IgD-negative memory B cell (primary cell): ENCODE data around the gene YTHDF1. TPM values are rescaled to one million over a fixed set of nuclear protein-coding genes. Genes with fewer than 3 reads are reported as not detected.
"Not testable (repeated sequence)": the region's sequence is repeated elsewhere in the genome, so short reads cannot be mapped to it uniquely, and the experiment has no call there.

Experiments
- H3K27ac Mint-ChIP-seq, 3 donors: one replicate each; pipeline ENCODE4 v1.8.0; 2020 to 2022; ENCODE audit warnings: mild to moderate bottlenecking in 3 of 3, mixed read lengths in 3 of 3, moderate library complexity in 1 of 3
- H3K27me3 Mint-ChIP-seq: one replicate; pipeline ENCODE4 v1.8.0; 2021; ENCODE audit warnings: mixed read lengths
- H3K36me3 Mint-ChIP-seq: one replicate; pipeline ENCODE4 v1.8.0; 2020; ENCODE audit warnings: mild to moderate bottlenecking, mixed read lengths
- H3K4me1 Mint-ChIP-seq, 3 donors: one replicate each; pipeline ENCODE4 v1.8.0; 2020 to 2022; ENCODE audit warnings: mixed read lengths in 3 of 3, mild to moderate bottlenecking in 1 of 3
- H3K4me3 Mint-ChIP-seq, 4 donors: one replicate each; pipeline ENCODE4 v1.8.0; 2020 to 2022; ENCODE audit warnings: mild to moderate bottlenecking in 4 of 4, mixed read lengths in 4 of 4, moderate library complexity in 3 of 4
- H3K9me3 Mint-ChIP-seq, 3 donors: one replicate each; pipeline ENCODE4 v1.8.0; 2020 to 2021; ENCODE audit warnings: mixed read lengths in 3 of 3, mild to moderate bottlenecking in 1 of 3
- polyA plus RNA-seq: library from polyadenylated mRNA; unstranded; fragments of 300-500 nt; fragmentation: Illumina TruSeq; gene quantifications from one replicate; pipeline ENCODE4 v1.2.3, GENCODE V29; 2021

YTHDF1 gene
- polyA plus RNA-seq, 1 donor from 2014 or later: 17.4 TPM

DNA sequence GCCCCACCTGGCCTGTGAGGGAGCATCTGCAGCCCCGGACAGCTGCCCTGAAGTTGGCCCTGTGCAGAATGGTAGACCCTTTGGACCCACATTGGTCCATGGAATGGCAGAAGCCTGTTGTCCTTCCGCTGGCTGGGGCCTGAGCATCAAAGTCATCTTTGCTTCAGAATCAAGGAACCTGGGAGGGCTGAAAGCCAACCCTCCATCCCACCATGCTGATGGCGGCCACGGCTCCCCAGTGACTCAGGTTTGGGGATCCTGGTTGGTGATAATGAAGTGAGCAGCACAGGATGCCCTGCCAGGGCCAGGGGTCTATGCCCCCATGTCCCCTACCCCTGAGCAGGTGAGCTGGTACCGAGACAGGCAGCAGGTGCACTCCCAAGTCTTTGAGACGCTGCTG is 52.8 kb downstream of the YTHDF1 start:
- H3K4me1 Mint-ChIP-seq: no peaks in the 10 kb centered on the region
- H3K9me3 Mint-ChIP-seq: no peaks in the 10 kb centered on the region
- no peak overlapping the region for H3K4me3 Mint-ChIP-seq
- peaks cover 2% of the 10 kb centered on the region for H3K36me3 Mint-ChIP-seq
- peaks cover 16% of the 10 kb centered on the region for H3K27me3 Mint-ChIP-seq
- no peak overlapping the region for H3K27ac Mint-ChIP-seq

DNA sequence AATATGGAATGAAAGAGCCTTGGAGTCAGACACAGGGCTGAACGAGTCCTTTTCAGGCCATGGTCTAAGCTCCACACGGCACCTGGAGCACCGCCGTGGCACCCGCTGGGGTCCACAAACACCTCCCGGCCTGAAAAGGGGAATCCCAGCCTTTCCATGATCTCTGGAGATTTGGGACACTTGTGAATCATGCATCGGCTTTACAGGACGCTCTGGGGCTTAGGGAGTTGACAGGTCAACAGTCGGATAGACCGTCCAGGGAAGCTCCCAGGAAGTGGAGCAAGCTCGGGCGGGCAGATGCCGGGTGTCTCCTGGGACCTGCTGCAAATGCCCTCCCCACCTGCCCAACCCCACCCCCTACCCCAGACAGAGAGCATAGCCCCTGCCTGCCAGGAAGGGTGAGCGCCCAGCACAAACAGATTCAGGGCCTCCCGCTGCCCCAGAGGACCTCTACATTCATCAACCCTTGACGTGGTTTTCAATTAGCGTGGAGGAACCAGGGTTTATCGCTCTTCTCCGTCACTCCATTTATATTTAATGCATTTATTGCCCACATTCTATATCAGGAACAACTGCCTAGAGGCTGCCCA is 53.6 kb downstream of the YTHDF1 start:
- Mint-ChIP-seq H3K9me3 (no peaks in the 10 kb centered on the region), H3K27me3 (peaks cover 16% of the 10 kb centered on the region), H3K36me3 (peaks cover 2% of the 10 kb centered on the region), H3K27ac (no peak overlapping the region), H3K4me3 (no peak overlapping the region), H3K4me1 (no peaks in the 10 kb centered on the region)

DNA sequence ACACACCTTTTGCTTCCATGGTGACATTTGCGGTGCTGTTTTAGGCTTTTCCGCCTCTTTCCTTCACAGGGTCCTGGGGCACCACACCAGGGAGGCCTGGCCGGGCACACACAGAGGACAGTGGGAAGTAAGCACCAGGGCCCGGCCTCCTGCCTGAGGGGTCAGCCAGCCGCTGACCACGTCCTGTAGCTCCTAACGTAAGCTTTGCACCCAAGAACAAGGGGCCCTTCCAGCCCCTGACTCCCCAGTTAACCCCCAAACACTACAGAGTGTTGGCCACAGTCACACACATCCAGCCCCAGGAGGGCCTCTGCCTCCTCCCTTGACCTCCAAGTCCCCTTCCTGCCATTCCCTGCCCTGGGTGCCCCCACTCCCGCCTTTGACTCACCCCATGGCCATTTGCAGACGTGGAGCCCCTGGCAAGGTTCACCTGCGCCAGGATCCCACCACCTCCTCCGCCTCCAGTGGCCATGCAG is 54.7 kb downstream of the YTHDF1 start:
- H3K4me1 Mint-ChIP-seq: no peaks in the 10 kb centered on the region
- H3K27me3 Mint-ChIP-seq: peaks cover 15% of the 10 kb centered on the region
- no peaks in the 10 kb centered on the region for H3K9me3 Mint-ChIP-seq
- no peak overlapping the region for H3K27ac Mint-ChIP-seq
- no peaks in the 10 kb centered on the region for H3K36me3 Mint-ChIP-seq
- no peak overlapping the region for H3K4me3 Mint-ChIP-seq

DNA sequence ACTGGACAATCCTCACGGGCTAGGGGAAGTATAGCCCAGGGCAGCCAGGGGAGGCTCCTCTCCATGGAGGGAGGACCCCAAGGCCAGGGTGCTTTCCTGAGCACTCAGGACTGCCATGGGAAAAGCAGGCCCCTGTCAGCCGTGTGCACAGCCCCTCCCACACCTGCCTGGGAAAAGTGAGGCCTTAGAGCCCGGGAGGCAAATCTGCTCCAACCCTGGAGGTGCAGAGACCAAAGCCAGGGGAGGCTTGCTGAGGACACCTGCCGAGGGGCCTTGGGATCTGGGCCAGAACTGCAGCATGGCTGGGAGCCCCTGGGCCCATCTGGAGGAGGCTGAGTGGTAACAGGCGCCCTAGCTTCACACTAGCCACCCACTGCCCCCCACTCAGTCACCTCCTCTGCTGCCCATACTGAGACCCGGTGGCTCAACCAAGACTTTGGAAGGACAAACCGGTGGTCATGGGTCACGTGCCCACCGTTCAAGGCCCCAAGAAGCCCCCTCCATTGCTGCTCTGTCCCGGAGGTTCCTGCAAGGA is 55.2 kb downstream of the YTHDF1 start:
- Mint-ChIP-seq H3K9me3 (no peaks in the 10 kb centered on the region), H3K27ac (no peak overlapping the region), H3K36me3 (no peaks in the 10 kb centered on the region), H3K4me1 (no peaks in the 10 kb centered on the region), H3K27me3 (peaks cover 17% of the 10 kb centered on the region), H3K4me3 (no peak overlapping the region)

DNA sequence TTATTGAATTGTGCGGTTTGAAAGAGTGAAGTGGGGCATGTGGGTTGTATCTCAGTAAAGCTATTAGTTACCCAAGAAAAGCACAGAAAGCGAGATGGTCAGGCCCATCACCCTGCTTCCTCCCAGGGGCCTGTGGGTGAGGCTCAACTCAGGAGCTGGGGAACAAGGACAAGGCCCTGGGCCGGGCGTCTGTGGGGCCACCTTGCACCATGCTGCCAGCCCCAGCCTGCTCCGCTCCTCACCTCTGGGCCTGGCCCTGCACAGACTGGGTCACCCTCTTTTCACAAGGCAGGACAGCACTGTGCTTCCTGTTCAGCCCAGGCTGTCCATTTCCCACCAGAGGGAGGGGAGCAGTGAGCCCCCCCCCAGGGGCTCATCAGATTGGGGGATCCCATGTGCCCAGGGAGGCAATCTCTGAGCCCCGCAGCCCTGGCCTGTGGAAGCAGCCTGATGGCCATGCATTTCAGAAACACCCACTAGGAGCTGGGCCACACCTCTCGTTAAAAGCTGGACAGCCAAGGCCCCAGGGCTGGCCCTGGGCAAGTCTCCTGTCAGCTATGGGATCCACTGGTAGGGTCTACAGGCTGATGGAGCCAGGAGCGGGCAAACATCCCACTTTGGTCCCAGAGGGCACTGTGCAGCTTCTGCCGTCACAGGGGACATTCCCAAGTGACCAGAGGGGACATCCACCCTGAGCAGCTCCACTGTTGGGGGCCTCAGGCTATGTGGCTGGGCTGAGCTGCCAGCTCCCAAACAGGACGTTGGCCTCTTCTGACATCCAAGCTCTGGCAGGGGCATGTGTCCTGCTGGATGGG is 55.9 kb downstream of the YTHDF1 start:
- Mint-ChIP-seq H3K9me3 (no peaks in the 10 kb centered on the region), H3K4me3 (no peak overlapping the region), H3K4me1 (no peaks in the 10 kb centered on the region), H3K36me3 (no peaks in the 10 kb centered on the region), H3K27ac (no peak overlapping the region), H3K27me3 (peaks cover 17% of the 10 kb centered on the region)

DNA sequence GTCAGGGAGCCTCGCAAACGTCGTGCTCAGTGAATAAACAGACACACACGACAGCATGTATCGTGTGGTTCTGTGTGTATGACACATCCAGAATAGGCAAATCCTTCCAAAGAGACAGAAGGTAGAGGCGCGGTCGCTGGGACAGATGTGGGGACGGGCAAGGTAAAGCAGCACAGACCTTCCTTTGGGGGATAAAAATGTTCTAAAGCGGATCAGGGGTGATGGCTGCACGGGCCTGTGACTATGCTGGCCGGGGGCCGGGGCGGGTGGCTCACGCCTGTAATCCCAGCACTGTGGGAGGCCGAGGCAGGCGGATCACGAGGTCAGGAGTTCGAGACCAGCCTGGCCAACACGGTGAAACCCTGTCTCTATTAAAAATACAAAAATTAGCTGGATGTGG is 56.7 kb downstream of the YTHDF1 start:
- H3K27me3 Mint-ChIP-seq: peaks cover 13% of the 10 kb centered on the region
- H3K4me3 Mint-ChIP-seq, H3K27ac Mint-ChIP-seq, H3K4me1 Mint-ChIP-seq, H3K9me3 Mint-ChIP-seq, H3K36me3 Mint-ChIP-seq: not testable (repeated sequence)

DNA sequence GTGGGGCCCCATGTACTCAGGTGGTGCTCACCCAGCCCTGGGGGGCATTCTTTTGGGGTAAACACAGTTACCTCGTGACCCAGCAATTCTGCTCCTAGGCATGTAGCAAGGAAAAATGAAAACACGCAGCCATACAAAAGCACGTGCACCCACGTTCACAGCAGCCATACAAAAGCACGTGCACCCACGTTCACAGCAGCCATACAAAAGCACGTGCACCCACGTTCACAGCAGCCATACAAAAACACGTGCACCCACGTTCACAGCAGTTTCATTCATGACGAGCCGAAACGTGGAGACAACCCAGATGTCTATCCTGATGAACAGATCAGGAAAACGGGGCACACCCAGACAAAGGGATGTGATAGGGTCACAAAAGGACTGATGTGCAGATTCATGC is 57.1 kb downstream of the YTHDF1 start:
- Mint-ChIP-seq H3K27me3 (peaks cover 16% of the 10 kb centered on the region), H3K36me3 (no peaks in the 10 kb centered on the region), H3K4me3 (no peak overlapping the region), H3K9me3 (no peaks in the 10 kb centered on the region), H3K4me1 (no peaks in the 10 kb centered on the region), H3K27ac (no peak overlapping the region)

DNA sequence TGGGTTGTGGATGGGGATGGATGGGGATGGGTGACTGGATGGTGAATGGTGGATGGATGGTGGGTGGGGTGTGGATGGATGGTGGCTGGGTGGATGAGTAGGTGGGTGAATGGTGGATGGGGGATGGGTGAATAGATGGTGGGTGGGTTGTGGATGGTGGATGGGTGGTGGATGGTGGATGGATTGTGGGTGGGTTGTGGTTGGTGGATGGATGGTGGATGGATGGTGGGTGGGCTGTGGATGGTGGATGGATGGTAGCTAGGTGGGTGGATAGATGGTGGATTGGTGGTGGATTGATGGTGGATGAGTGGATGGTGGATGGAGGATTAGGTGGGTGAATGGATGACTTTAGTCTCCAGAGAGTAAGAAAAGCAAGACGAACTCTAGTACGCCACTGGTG is 57.6 kb downstream of the YTHDF1 start:
- no peaks in the 10 kb centered on the region for H3K9me3 Mint-ChIP-seq
- H3K27ac Mint-ChIP-seq: no peak overlapping the region
- H3K4me3 Mint-ChIP-seq: no peak overlapping the region
- H3K36me3 Mint-ChIP-seq: no peaks in the 10 kb centered on the region
- peaks cover 17% of the 10 kb centered on the region for H3K27me3 Mint-ChIP-seq
- no peaks in the 10 kb centered on the region for H3K4me1 Mint-ChIP-seq

DNA sequence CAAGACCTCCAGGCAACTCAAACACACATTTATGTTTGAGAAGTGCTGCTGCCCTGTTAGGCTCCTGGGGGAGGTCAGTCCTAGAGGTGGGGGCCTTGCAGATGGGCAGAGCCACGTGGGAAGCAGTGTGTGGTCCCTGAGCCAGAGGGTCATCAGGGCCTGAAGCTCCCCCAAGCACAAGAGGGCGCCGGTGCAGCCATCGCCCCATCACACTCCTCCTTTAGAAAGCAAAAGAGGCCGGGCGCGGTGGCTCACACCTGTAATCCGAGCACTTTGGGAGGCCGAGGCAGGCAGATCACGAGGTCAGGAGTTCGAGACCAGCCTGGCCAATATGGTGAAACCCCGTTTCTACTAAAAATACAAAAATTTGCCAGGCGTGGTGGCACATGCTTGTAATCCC is 58.5 kb downstream of the YTHDF1 start:
- H3K9me3 Mint-ChIP-seq, H3K4me3 Mint-ChIP-seq, H3K36me3 Mint-ChIP-seq, H3K4me1 Mint-ChIP-seq: not testable (repeated sequence)
- peak overlapping the region in 1 of 3 donors; percentile 31 for H3K27ac Mint-ChIP-seq
- H3K27me3 Mint-ChIP-seq: peaks cover 18% of the 10 kb centered on the region

DNA sequence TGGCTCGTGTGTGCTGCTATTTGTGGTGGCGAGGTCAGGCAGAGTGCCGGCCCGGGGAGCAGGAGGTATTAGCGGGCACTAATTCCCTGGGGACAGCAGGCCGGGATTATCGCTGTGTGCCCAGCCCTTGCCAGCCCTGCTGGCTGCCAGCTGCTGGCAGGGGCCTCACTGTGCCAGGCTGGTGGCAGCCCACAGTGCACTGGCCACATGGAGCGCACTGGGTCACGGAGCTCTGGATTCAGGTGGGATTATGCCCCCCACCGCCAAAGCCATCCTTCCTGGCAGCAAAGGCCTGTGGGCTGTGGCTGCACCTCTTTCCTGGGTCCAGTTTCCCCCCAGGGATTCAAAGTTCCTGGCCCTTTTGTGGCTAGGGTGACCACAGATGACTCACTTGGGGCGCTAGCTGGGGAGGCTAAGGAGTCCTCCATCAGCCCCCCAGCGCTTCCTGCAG is 59.7 kb downstream of the YTHDF1 start:
- no peaks in the 10 kb centered on the region for H3K4me1 Mint-ChIP-seq
- H3K27me3 Mint-ChIP-seq: peaks cover 18% of the 10 kb centered on the region
- no peak overlapping the region for H3K27ac Mint-ChIP-seq
- no peaks in the 10 kb centered on the region for H3K36me3 Mint-ChIP-seq
- no peaks in the 10 kb centered on the region for H3K9me3 Mint-ChIP-seq
- H3K4me3 Mint-ChIP-seq: no peak overlapping the region

DNA sequence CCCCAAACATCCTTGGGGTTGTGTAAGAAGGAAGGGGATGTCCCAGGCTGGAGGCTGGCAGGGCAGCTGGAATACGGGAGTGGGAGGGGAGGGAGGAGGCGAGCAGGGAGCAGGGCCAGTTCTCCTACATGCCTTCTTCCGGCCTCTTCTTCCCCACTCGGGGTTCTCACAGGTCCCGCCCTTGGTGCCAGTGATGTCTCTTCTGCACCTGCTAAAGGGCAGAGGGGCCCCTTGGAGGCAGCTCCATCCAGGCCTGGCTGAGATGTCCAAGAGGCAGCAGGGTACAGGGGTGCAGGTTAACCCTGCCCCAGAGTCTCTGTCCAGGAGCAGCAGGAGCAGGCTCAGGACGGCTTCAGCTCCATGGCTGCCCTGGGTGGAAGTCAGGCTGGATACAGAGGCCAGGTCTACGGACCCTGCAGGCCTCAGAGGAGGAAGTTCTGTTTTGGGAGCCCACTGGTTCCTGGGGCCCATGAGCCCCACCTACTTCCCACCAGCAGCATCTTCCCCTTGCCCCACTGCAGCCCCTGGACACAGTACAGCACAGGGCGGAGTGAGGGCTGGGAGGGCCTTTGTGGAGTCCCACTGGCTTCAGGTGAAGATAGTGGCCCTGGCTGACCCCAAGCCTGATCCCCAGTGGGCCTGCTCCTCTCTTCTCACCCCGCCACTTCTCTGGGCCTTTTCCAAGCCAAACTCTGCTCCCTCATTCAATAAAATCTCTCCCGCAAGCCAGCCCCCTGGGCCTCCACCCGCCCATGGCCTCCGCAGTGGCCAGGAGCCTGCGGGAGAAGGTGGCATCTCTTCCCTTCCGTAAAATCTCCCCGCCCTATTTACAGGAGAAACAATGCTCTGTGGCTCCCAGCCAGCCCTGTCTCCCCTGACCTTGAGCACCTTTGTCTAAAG is 60.4 kb downstream of the YTHDF1 start:
- H3K27ac Mint-ChIP-seq: no peak overlapping the region

DNA sequence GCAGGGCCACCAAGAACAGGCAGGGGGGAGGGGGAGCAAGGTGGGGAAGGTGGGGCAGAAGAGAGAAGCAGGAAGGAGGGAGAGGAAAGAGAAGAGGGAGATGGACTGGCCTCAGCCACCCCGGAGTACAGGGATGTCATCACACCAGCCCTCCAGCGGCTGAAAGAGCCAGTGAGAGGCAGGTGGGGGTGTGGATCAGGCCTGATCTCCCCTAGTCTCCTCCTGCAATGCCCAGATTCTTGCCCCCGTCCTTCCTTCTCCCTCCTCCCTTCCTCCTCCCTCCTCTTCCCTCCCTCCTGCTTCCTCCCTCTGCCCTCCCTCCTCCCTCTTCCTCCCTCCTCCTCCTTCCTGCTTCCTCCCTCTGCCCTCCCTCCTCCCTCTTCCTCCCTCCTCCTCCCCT is 61.5 kb downstream of the YTHDF1 start:
- no peaks in the 10 kb centered on the region for H3K36me3 Mint-ChIP-seq
- no peaks in the 10 kb centered on the region for H3K9me3 Mint-ChIP-seq
- peaks cover 22% of the 10 kb centered on the region for H3K27me3 Mint-ChIP-seq
- H3K4me3 Mint-ChIP-seq: no peak overlapping the region
- H3K4me1 Mint-ChIP-seq: no peaks in the 10 kb centered on the region
- H3K27ac Mint-ChIP-seq: no peak overlapping the region

More for the DNA sequence above, 60.4 kb downstream of the YTHDF1 start:
- Mint-ChIP-seq H3K27me3 (peaks cover 16% of the 10 kb centered on the region), H3K4me3 (no peak overlapping the region), H3K9me3 (no peaks in the 10 kb centered on the region), H3K4me1 (no peaks in the 10 kb centered on the region), H3K36me3 (no peaks in the 10 kb centered on the region)

DNA sequence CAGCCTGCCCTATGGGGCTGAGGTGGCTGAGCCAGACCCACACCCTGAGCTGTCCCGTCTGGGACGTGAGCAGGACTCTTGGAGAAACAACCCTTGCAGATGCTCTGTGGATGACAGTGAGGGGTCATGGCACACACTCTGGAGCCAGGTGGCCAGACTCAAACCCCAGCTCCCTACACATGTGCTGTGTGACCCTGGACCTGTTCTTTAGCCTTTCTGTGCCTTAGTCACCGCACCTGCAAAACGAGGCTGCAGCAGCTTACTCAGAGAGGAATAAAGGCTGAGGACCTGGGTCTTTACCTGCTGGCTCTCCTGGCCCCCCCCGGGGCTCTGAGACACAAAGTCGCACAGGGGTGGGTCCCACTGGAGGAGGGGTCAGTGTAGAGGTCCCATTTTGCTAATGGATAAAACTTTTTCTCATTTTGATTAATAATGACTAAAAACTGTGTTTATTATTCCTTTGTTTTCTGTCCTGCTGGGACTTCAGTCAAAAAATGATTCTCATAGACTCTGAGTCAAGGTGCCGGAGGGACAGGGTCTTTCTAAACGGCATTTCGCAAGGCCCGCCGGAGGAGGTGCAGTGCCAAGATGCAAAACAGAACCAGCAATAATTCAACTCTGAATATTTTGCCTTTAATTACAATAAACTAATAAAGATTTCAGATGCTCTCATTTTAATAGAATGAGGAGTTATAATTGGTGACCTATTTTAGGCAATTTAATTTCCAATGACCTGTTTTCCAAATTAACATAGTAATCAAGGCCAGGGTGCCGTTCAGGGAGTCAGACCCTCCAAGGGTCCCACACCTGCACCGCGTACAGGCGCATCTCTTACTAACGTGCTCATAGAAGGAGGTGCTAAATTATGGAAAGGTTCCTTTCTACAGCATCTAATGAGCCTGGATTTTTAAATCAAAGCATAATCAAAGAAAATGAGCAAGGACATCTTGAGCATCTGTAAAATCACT is 62.4 kb downstream of the YTHDF1 start:
- Mint-ChIP-seq H3K4me3 (peak overlapping the region in 1 of 4 donors; percentile 22), H3K27me3 (peaks cover 25% of the 10 kb centered on the region), H3K4me1 (no peaks in the 10 kb centered on the region)

More for the DNA sequence above, 62.4 kb downstream of the YTHDF1 start:
- Mint-ChIP-seq H3K9me3 (peaks cover 0 to 2% (median 0%) of the 10 kb centered on the region in 3 donors), H3K36me3 (no peaks in the 10 kb centered on the region), H3K27ac (peak overlapping the region in 1 of 3 donors; percentile 43)
